GM19372 (cell line): ENCODE data around the gene SLC15A4.

Experiments used
- ATAC-seq: cut with Tn5 transposase; IDR thresholded peaks from one replicate; pipeline ENCODE4 v1.9.1; 2021; ENCODE audit warnings: mild to moderate bottlenecking, low read depth, moderate library complexity; ENCODE audit not compliant: unreplicated experiment

Gene SLC15A4

GRCh38 chr12:128766738-128767501, 56.8 kb downstream of the SLC15A4 start:
- ATAC-seq, result no peak

GRCh38 chr12:128763395-128763794, 60.4 kb downstream of the SLC15A4 start:
- ATAC-seq, result no peak

GRCh38 chr12:128761379-128761790, 62.4 kb downstream of the SLC15A4 start:
- no peak for ATAC-seq

- ATAC-seq, result no peak
Measured at GRCh38 chr12:128755566-128755965, 68.2 kb downstream of the SLC15A4 start.

GRCh38 chr12:128754275-128754674, 69.5 kb downstream of the SLC15A4 start:
- ATAC-seq, result no peak

GRCh38 chr12:128753438-128753837, 70.3 kb downstream of the SLC15A4 start:
- ATAC-seq, result no peak

- no peak for ATAC-seq
Measured at GRCh38 chr12:128752386-128752785, 71.4 kb downstream of the SLC15A4 start.

GRCh38 chr12:128747441-128747840, 76.3 kb downstream of the SLC15A4 start:
- ATAC-seq, result no peak

GRCh38 chr12:128745772-128746689, 77.7 kb downstream of the SLC15A4 start:
- ATAC-seq, result no peak

GRCh38 chr12:128743916-128744315, 79.8 kb downstream of the SLC15A4 start:
- ATAC-seq, result no peak
